HepG2 (cell line): Measurements from ENCODE around the gene COLGALT1. TPM values are rescaled to one million over a fixed set of nuclear protein-coding genes. Genes with fewer than 3 reads are reported as not detected.

Experiments
- FOXC1 ChIP-seq: sonication (generic); formaldehyde crosslinking; IDR thresholded peaks from 2 replicates; pipeline ENCODE4 v1.8.0; 2022; ENCODE audit warnings: mild to moderate bottlenecking, missing genetic modification reagents, borderline replicate concordance
- HDAC6 ChIP-seq: fragments of 200-600 bp; sonication (generic); IDR thresholded peaks from 2 replicates; pipeline ENCODE4 v1.7.0; 2017; ENCODE audit warnings: mild to moderate bottlenecking, antibody characterized with exemption, low read length, low read depth
- HMGXB4 ChIP-seq, 2 experiments: sonication (generic) in 1 of 2; formaldehyde crosslinking in 1 of 2; IDR thresholded peaks; 2 replicates each; pipeline versions ENCODE4 v1.4.0 to v1.6.1; 2018 to 2020; ENCODE audit warnings: missing genetic modification reagents in 2 of 2, borderline replicate concordance in 1 of 2, low read depth in 1 of 2, mild to moderate bottlenecking in 1 of 2, missing biosample characterization in 1 of 2
- HNF1A ChIP-seq, 2 experiments: sonication (generic) in 1 of 2; formaldehyde crosslinking in 1 of 2; IDR thresholded peaks; 2 replicates each; pipeline versions ENCODE4 v1.4.0 to v1.6.1; 2016 to 2020; ENCODE audit warnings: borderline replicate concordance in 1 of 2, low read depth in 1 of 2, mild to moderate bottlenecking in 1 of 2, missing genetic modification reagents in 1 of 2
- MAX ChIP-seq: IDR thresholded peaks from 2 replicates; pipeline ENCODE4 v1.6.1; 2012; ENCODE audit warnings: inconsistent platforms
- MED8 ChIP-seq: sonication (generic); formaldehyde crosslinking; IDR thresholded peaks from 2 replicates; pipeline ENCODE4 v1.8.1; 2023; ENCODE audit warnings: mild to moderate bottlenecking, missing genetic modification reagents; ENCODE audit not compliant: insufficient replicate concordance
- SNAPC5 ChIP-seq: sonication (generic); formaldehyde crosslinking; IDR thresholded peaks from 2 replicates; pipeline ENCODE4 v1.8.1; 2023; ENCODE audit warnings: mild to moderate bottlenecking, missing genetic modification reagents, borderline replicate concordance
- TCF7L2 ChIP-seq: IDR thresholded peaks from 2 replicates; pipeline ENCODE4 v1.6.1; 2011; ENCODE audit warnings: mild to moderate bottlenecking, low read depth, low read length, moderate library complexity
- ZBTB34 ChIP-seq: sonication (generic); formaldehyde crosslinking; IDR thresholded peaks from 2 replicates; pipeline ENCODE4 v1.8.0; 2022; ENCODE audit warnings: mild to moderate bottlenecking, missing genetic modification reagents
- ZFP90 ChIP-seq: sonication (generic); formaldehyde crosslinking; IDR thresholded peaks from 2 replicates; pipeline ENCODE4 v1.8.0; 2022; ENCODE audit warnings: missing genetic modification reagents, mild to moderate bottlenecking, inconsistent platforms, borderline replicate concordance
- ZGPAT ChIP-seq: IDR thresholded peaks from 2 replicates; pipeline ENCODE4 v1.6.1; 2016; ENCODE audit warnings: mild to moderate bottlenecking
- ZNF354B ChIP-seq: sonication (generic); formaldehyde crosslinking; IDR thresholded peaks from 2 replicates; pipeline ENCODE4 v1.8.0; 2022; ENCODE audit warnings: mild to moderate bottlenecking, missing genetic modification reagents
- ZNF441 ChIP-seq: sonication (generic); formaldehyde crosslinking; IDR thresholded peaks from 2 replicates; pipeline ENCODE4 v1.7.0; 2021; ENCODE audit warnings: missing genetic modification reagents, borderline replicate concordance
- ZNF562 ChIP-seq: sonication (generic); formaldehyde crosslinking; IDR thresholded peaks from 2 replicates; pipeline ENCODE4 v1.8.0; 2022; ENCODE audit warnings: missing genetic modification reagents, borderline replicate concordance
- ZNF724P ChIP-seq: sonication (generic); formaldehyde crosslinking; IDR thresholded peaks from 2 replicates; pipeline ENCODE4 v1.8.0; 2022; ENCODE audit warnings: missing genetic modification reagents, borderline replicate concordance
- polyA plus RNA-seq, 8 experiments: library from polyadenylated mRNA; depleted of rRNA in 3 of 8; stranded (reverse) in 7 of 8; unstranded in 1 of 8; fragments of >200 nt; fragmentation: Illumina TruSeq in 4 of 8; extraction: Trizol in 4 of 8; gene quantifications; 2 replicates each; pipeline versions ENCODE4 v1.2.1 to v1.2.3, GENCODE V29; 2011 to 2016; ENCODE audit warnings: low read depth in 4 of 8, missing spikeins in 1 of 8, mixed read lengths in 1 of 8; ENCODE audit not compliant: insufficient read depth in 1 of 8
- total RNA-seq, 5 experiments: library from RNA; depleted of rRNA; stranded (reverse); fragments of >200 nt; fragmentation: Illumina TruSeq; extraction: Trizol; gene quantifications; 2 replicates each; pipeline ENCODE4 v1.2.3, GENCODE V29; 2016; ENCODE audit warnings: low read depth in 1 of 5

The COLGALT1 gene
- total and polyA plus RNA-seq, 2 of the 13 experiments (the other 11 are each of a cell fraction or from before 2014, with no cell fraction given), result 58.0 to 211 TPM

GRCh38 chr19:17539238-17540117 lies 16.0 kb upstream of the COLGALT1 start (continued):
- TF ChIP-seq HNF1A (IDR thresholded peaks at IDR 0.05; ENCODE audit: low read depth) (no peak), HNF1A (CRISPR knock-in tag; IDR thresholded peaks at IDR 0.05; ENCODE audit: borderline replicate concordance) (peak; percentile 20; the same call in 1 of the 2 replicates), HDAC6 (no peak), ZNF562 (CRISPR knock-in tag) (no peak), MED8 (CRISPR knock-in tag) (no peak), ZFP90 (CRISPR knock-in tag) (0 out of 2 replicates have a peak, but pooled peaks have one; percentile 41), ZNF441 (CRISPR knock-in tag) (no peak), ZGPAT (CRISPR knock-in tag) (peak; percentile 39; the same call in 1 of the 2 replicates), ZNF724P (peak; percentile 53; the same call in 1 of the 2 replicates), TCF7L2 (no peak), FOXC1 (CRISPR knock-in tag) (peak; percentile 58; the same call in 1 of the 2 replicates), MAX (peak; percentile 73), ZNF354B (CRISPR knock-in tag) (0 out of 2 replicates have a peak, but pooled peaks have one; percentile 37), HMGXB4 (CRISPR knock-in tag; IDR thresholded peaks at IDR 0.05; ENCODE audit: borderline replicate concordance in 1 of 2, low read depth in 1 of 2) (no peak), ZBTB34 (CRISPR knock-in tag) (no peak), SNAPC5 (CRISPR knock-in tag) (no peak)
